ENCODE measurements around the gene IQCN.

DNA sequence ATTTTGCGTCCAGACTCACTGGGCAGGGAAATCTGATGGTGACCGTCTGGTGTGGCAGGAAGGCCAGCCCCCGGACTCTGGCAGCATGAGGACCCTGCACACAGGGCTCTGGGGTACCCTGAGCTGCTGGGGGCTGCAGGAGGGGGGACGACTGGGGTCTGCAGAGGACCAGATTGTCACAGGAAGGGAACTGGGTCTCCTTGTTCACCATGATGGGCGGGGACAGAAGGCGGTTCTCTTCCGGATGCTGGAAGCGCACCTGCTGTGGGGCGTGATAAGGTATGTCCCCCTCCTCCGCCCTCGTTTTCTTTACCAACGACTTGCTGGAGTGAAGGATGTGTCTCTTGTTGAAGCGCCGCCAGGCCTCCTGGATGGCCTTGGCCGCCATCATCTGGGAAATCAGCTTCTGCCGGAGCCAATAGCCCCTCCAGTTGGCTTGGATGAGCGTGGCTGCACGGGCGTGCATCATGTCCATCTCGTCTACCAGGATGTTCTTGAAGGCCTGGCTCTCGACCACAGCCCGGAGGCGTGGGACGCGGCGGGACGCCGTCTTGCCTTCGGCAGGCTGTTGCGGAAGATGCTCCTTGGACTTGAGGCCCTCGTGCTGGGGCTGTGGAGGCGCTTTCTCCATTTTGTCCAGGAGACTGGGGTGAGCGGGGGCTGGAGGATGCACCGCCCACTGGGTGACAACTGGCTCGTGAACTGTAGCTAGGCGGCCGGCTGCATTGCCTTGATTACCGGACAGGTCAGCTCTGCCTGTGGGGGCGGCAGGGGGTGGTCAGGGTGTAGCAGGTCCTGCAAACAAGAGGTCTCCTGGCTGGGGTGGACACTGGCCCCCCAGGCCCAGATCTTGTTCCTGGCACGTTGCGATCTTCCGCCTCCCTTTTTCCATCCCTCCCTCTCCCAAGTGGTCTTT is 7.2 kb downstream of the IQCN start:
- TF ChIP-seq, protein P1, sequence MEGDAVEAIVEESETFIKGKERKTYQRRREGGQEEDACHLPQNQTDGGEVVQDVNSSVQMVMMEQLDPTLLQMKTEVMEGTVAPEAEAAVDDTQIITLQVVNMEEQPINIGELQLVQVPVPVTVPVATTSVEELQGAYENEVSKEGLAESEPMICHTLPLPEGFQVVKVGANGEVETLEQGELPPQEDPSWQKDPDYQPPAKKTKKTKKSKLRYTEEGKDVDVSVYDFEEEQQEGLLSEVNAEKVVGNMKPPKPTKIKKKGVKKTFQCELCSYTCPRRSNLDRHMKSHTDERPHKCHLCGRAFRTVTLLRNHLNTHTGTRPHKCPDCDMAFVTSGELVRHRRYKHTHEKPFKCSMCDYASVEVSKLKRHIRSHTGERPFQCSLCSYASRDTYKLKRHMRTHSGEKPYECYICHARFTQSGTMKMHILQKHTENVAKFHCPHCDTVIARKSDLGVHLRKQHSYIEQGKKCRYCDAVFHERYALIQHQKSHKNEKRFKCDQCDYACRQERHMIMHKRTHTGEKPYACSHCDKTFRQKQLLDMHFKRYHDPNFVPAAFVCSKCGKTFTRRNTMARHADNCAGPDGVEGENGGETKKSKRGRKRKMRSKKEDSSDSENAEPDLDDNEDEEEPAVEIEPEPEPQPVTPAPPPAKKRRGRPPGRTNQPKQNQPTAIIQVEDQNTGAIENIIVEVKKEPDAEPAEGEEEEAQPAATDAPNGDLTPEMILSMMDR (conservative IDR thresholded peaks at IDR 0.05; ENCODE audit: low read depth, low read length): no peak
- no peak for TF ChIP-seq MAFK (IDR thresholded peaks at IDR 0.05; ENCODE audit: low read depth, low read length)
- no peak for TF ChIP-seq MAZ (IDR thresholded peaks at IDR 0.05; ENCODE audit: borderline replicate concordance, low read depth, low read length)
- TF ChIP-seq MXI1 (IDR thresholded peaks at IDR 0.05; ENCODE audit: borderline replicate concordance, low read depth, low read length): no peak
- TF ChIP-seq CHD1 (IDR thresholded peaks at IDR 0.05; ENCODE audit: low read depth, low read length): no peak
- TF ChIP-seq POLR2A (IDR thresholded peaks at IDR 0.05; ENCODE audit: low read depth, low read length): no peak

Data from IMR-90 (cell line).